DOHH2 (cell line): ENCODE results near the gene ZNF546.

Source experiments
- H3F3A ChIP-seq: fragments of 200-600 bp; sonication (generic), shearing (Covaris generic); 2 replicates; pipeline ENCODE4 v1.6.0; 2016; ENCODE audit warnings: antibody characterized with exemption, mild to moderate bottlenecking; ENCODE audit not compliant: control insufficient read depth, insufficient read depth
- H3K27ac ChIP-seq: fragments of 200-600 bp; sonication (generic); 2 replicates; pipeline ENCODE4 v1.5.1; 2014; ENCODE audit warnings: low read depth, mild to moderate bottlenecking, low read length, moderate library complexity
- H3K27me3 ChIP-seq: fragments of 200-600 bp; sonication (generic); 2 replicates; pipeline ENCODE4 v1.6.1; 2014; ENCODE audit warnings: mild to moderate bottlenecking, low read length, mixed read lengths; ENCODE audit not compliant: control insufficient read depth
- H3K36me3 ChIP-seq: fragments of 200-600 bp; sonication (generic); 2 replicates; pipeline ENCODE4 v1.6.1; 2014; ENCODE audit warnings: mild to moderate bottlenecking, low read length, moderate library complexity, mixed read lengths; ENCODE audit not compliant: control insufficient read depth
- H3K4me1 ChIP-seq: fragments of 200-600 bp; sonication (generic); 2 replicates; pipeline ENCODE4 v1.6.1; 2014; ENCODE audit warnings: mild to moderate bottlenecking, low read length, mixed read lengths; ENCODE audit not compliant: control insufficient read depth
- H3K4me2 ChIP-seq: fragments of 200-600 bp; sonication (generic); 2 replicates; pipeline ENCODE4 v1.6.0; 2014; ENCODE audit warnings: mild to moderate bottlenecking, low read length, moderate library complexity
- H3K4me3 ChIP-seq: fragments of 200-600 bp; sonication (generic); 2 replicates; pipeline ENCODE4 v1.5.1; 2014; ENCODE audit warnings: mild to moderate bottlenecking, low read length, mixed read lengths
- H3K79me2 ChIP-seq: fragments of 200-600 bp; sonication (generic); 2 replicates; pipeline ENCODE4 v1.6.1; 2014; ENCODE audit warnings: mild to moderate bottlenecking, low read length, mixed read lengths; ENCODE audit not compliant: control insufficient read depth
- H3K9me2 ChIP-seq: fragments of 200-600 bp; sonication (generic); replicated peaks from 2 replicates; pipeline ENCODE4 v1.6.1; 2014; ENCODE audit warnings: mild to moderate bottlenecking, low read length, mixed read lengths; ENCODE audit not compliant: control insufficient read depth
- H3K9me3 ChIP-seq: fragments of 200-600 bp; sonication (generic); 2 replicates; pipeline ENCODE4 v1.6.1; 2014; ENCODE audit warnings: antibody characterized with exemption, low read length, mixed read lengths; ENCODE audit not compliant: control insufficient read depth, insufficient read depth
- H4K20me1 ChIP-seq: fragments of 200-600 bp; sonication (generic); 2 replicates; pipeline ENCODE4 v1.6.0; 2014; ENCODE audit warnings: low read depth, mild to moderate bottlenecking, antibody characterized with exemption, low read length, moderate library complexity; ENCODE audit not compliant: control insufficient read depth, insufficient read depth
- EZH2phosphoT487 ChIP-seq: fragments of 200-600 bp; sonication (generic); IDR thresholded peaks from 2 replicates; pipeline ENCODE4 v1.6.1; 2017; ENCODE audit warnings: borderline replicate concordance, mild to moderate bottlenecking, antibody characterized with exemption, low read length, moderate library complexity, mixed read lengths
- TF ChIP-seq, protein P1 (sequence below): fragments of 200-600 bp; sonication (generic); IDR thresholded peaks from one replicate; pipeline ENCODE4 v1.5.1; 2014; ENCODE audit warnings: antibody characterized with exemption, mild to moderate bottlenecking, low read depth, low read length; ENCODE audit not compliant: poor library complexity, severe bottlenecking

The ZNF546 gene

DNA sequence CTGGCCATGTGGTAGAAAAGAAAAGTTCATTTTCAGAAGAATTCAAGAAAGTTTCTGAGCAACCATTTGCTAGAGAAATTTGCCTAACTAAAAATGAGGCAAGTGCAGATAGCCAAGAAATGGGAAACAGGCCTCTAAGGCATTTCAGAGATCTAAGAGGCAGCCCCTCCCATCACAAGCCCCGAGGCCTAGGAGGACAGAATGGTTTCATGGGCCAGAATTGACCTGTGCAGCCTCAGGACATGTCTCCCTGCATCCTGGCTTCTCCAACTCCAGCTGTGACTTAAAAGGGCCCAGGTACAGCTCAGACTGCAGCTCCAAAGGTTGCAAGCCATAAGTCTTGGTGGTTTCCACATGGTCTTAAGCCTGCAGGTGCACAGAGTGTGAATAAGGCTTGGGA lies 3.3 kb upstream of the ZNF546 start:
- H3K9me2 ChIP-seq: no peaks in the 10 kb centered on the region
- no peak overlapping the region for H3K27ac ChIP-seq
- peaks cover 25% of the 10 kb centered on the region for H3K36me3 ChIP-seq
- H4K20me1 ChIP-seq: no peaks in the 10 kb centered on the region
- H3K9me3 ChIP-seq: peaks cover 17% of the 10 kb centered on the region; the same call in 1 of the 2 replicates
- H3K79me2 ChIP-seq: peaks cover 88% of the 10 kb centered on the region
- H3F3A ChIP-seq: 0 out of 2 replicates have a peak, but pooled peaks cover 2% of the 10 kb centered on the region
- H3K4me3 ChIP-seq: no peak overlapping the region
- no peaks in the 10 kb centered on the region for H3K27me3 ChIP-seq
- no peak for TF ChIP-seq EZH2phosphoT487
- TF ChIP-seq, protein P1, sequence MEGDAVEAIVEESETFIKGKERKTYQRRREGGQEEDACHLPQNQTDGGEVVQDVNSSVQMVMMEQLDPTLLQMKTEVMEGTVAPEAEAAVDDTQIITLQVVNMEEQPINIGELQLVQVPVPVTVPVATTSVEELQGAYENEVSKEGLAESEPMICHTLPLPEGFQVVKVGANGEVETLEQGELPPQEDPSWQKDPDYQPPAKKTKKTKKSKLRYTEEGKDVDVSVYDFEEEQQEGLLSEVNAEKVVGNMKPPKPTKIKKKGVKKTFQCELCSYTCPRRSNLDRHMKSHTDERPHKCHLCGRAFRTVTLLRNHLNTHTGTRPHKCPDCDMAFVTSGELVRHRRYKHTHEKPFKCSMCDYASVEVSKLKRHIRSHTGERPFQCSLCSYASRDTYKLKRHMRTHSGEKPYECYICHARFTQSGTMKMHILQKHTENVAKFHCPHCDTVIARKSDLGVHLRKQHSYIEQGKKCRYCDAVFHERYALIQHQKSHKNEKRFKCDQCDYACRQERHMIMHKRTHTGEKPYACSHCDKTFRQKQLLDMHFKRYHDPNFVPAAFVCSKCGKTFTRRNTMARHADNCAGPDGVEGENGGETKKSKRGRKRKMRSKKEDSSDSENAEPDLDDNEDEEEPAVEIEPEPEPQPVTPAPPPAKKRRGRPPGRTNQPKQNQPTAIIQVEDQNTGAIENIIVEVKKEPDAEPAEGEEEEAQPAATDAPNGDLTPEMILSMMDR: no peak
- H3K4me2 ChIP-seq: no peak overlapping the region
- peaks cover 14% of the 10 kb centered on the region for H3K4me1 ChIP-seq

DNA sequence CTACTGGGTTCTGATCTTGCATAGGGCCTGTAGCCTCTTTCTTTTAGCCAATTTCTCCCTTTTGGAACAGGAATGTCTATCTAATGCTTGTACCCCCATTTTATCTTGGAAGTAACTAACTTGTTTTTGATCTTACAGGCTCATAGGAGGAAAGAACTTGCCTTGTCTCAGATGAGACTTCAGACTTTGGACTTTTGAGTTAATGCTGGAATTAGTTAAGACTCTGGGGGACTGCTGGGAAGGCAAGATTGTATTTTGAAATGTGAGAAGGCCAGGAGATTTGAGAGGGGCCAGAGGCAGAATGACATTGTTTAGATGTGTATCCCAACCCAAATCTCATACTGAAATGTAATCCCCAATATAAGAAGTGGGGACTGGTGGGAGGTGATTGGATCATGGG lies 2.5 kb upstream of the ZNF546 start:
- Histone ChIP-seq H3K4me2 (no peak overlapping the region), H3K79me2 (peaks cover 81% of the 10 kb centered on the region)

DNA sequence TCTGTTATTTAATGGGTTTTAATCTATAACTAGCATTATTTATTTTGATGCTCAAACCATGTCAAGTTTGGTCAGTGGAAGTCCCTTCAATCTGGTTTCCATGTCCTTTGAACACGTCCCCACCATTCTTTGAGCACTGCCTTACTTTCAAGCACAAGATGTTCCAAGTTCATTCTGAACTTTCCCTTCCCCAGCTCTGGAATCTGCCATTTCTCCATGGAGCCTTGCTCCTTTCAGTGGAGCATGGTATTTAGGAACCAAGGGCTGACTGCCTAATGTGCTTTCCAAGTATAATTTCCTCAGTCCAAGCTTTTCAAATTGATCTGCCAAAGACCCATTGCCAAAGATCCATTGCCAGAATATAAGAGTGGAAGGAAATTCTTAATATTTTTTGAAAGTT lies 1.1 kb upstream of the ZNF546 start:
- H3K27ac ChIP-seq: no peak overlapping the region
- peak overlapping the region; percentile 91 for H3K4me3 ChIP-seq
- no peaks in the 10 kb centered on the region for H4K20me1 ChIP-seq
- H3K9me2 ChIP-seq: no peaks in the 10 kb centered on the region
- H3K27me3 ChIP-seq: no peaks in the 10 kb centered on the region
- peaks cover 14% of the 10 kb centered on the region for H3K4me1 ChIP-seq
- H3K4me2 ChIP-seq: peak overlapping the region; percentile 72
- H3F3A ChIP-seq: no peaks in the 10 kb centered on the region
- H3K79me2 ChIP-seq: peaks cover 67% of the 10 kb centered on the region
- H3K9me3 ChIP-seq: peaks cover 17% of the 10 kb centered on the region; the same call in 1 of the 2 replicates
- H3K36me3 ChIP-seq: peaks cover 25% of the 10 kb centered on the region
- TF ChIP-seq, protein P1: no peak
- no peak for TF ChIP-seq EZH2phosphoT487

More for the DNA sequence above, 2.5 kb upstream of the ZNF546 start:
- Histone ChIP-seq H3K27me3 (no peaks in the 10 kb centered on the region), H4K20me1 (no peaks in the 10 kb centered on the region), H3K36me3 (peaks cover 25% of the 10 kb centered on the region), H3K4me1 (peaks cover 14% of the 10 kb centered on the region), H3K9me3 (peaks cover 17% of the 10 kb centered on the region; the same call in 1 of the 2 replicates), H3K9me2 (no peaks in the 10 kb centered on the region), H3K27ac (no peak overlapping the region), H3F3A (0 out of 2 replicates have a peak, but pooled peaks cover 2% of the 10 kb centered on the region), H3K4me3 (no peak overlapping the region)
- TF ChIP-seq, protein P1: no peak
- TF ChIP-seq EZH2phosphoT487: no peak
